ENCODE data around the gene CYTH4.

Gene CYTH4

DNA sequence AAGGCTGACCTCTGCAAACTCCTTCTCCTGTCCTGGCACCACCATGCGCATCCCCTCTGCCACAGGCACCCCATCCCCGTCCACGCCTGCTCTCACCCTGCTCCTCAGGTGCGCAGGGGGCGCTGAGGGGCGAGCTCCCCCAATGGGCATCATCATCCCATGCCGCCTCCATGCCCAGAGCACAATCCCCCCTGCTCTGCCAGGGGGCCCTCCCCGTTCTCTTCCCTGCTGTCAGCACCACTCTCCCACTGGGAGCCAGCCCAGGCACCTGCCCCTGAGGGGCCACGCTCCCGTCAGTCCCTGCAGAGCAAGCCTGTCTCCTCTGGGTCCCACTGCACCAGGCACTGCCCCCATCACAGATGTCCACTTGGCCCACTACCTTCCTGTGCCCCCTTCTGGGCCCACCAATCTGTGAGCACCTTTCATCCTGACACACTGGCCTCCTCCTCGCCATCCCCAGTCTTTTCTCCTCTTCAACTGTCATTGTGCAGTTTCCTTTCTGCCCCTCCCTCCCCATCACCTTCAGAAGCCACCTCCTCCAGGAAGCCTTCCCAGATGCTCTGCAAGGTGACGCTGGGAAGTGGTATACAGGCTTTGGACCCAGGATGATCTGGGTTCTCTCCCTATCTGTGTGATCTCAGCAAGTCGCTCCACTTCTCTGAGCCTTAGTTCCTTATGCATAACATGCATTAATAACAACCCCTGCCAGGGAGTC is 62.6 kb downstream of the CYTH4 start:
- TF ChIP-seq, protein P1, sequence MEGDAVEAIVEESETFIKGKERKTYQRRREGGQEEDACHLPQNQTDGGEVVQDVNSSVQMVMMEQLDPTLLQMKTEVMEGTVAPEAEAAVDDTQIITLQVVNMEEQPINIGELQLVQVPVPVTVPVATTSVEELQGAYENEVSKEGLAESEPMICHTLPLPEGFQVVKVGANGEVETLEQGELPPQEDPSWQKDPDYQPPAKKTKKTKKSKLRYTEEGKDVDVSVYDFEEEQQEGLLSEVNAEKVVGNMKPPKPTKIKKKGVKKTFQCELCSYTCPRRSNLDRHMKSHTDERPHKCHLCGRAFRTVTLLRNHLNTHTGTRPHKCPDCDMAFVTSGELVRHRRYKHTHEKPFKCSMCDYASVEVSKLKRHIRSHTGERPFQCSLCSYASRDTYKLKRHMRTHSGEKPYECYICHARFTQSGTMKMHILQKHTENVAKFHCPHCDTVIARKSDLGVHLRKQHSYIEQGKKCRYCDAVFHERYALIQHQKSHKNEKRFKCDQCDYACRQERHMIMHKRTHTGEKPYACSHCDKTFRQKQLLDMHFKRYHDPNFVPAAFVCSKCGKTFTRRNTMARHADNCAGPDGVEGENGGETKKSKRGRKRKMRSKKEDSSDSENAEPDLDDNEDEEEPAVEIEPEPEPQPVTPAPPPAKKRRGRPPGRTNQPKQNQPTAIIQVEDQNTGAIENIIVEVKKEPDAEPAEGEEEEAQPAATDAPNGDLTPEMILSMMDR (IDR thresholded peaks at IDR 0.05; ENCODE audit: low read length, missing control alignments), result no peak
- DNase-seq (ENCODE audit: low read depth), result no peak
- no peak overlapping the region for H3K4me3 ChIP-seq (replicated peaks; ENCODE audit: low read depth, low read length)

DNA sequence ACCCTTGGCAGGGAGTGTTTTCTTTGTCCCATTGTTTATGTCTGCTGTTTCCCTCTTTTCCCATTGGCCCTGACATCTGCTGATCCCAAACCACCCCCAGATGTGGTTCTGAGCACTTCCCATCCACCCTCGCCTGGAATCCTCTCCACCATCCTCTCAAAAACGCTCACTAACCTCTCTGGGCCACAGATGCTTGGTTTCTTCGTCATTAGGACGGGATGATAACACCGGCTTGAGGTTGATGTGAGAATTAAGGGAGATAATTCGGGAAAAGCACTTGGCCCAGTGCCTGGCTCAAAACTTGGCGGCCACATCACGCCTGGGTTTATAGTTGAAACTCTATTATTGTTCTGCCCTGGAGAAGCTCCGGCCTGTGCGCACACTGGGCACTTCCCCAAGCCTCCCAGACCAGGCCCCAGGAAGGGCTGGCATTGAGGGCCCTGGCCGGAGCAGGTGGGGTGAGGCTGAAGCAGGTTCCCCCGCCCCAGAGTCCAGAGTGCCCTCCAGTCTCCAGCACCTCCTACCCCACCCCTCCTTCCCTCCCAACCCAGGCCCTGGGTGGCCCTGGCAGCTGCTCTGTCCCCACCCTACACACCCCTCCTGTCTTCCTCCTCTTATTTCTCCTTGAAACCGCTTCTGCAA is 63.7 kb downstream of the CYTH4 start:
- peak; percentile 96 for DNase-seq (ENCODE audit: low read depth)
- H3K4me3 ChIP-seq (replicated peaks; ENCODE audit: low read depth, low read length), result no peak overlapping the region
- TF ChIP-seq, protein P1 (IDR thresholded peaks at IDR 0.05; ENCODE audit: low read length, missing control alignments), result no peak

DNA sequence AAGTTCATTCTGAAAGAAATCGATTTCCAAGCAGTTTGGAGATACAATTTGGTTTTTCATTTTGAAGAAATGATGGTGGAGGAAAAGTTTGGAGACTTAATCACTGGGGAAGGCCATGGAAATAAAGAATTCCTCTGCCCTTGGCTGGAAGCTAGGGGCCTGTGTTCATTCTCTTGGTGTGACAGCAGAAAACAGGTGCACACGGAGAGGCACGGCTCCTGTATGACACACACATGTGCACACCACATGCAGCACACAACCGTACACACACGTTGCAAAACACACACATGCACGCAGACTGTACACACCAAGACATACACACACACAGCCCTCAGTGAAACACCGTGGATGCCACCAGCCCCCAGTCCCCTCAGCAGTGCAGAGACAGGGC is 64.2 kb downstream of the CYTH4 start:
- H3K4me3 ChIP-seq (replicated peaks; ENCODE audit: low read depth, low read length), result no peak overlapping the region
- TF ChIP-seq, protein P1 (IDR thresholded peaks at IDR 0.05; ENCODE audit: low read length, missing control alignments), result no peak
- no peak for DNase-seq (ENCODE audit: low read depth)

DNA sequence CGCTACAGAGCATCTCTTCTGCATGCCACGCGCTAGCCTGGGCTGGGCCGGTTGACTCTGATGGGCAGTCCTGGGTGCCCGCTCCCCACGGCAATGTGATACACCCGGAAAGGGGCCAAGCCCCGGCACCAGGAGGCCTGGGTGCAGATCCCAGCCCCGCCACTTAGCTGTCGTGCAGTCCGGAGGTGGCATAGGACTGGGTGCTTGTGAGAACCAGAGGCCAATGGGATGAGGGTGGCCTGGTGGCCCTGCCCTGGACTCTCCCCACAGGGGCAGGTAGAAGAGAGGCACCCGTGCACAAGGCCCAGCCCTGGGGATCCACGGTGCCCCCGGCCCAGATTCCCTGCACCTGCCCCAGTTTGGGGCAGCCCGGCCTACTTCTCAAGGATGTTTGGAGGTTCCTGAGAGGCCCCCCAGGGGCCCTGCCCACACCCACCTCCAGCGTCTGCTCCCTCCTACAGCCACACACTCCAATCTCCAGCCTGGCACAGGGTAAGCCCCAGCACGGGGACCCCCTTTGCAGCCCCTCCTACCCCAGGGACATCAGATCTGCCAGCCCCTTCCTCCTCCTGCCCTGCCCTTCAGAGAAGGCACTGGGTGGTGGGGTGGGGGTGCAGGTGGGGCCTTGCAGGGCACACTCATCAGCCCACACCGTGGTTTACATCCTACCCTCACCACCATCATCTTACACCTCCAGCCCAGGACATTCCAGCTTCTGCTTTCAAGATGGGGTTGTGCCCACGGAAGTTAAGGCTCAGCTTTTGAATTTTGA is 66.9 kb downstream of the CYTH4 start:
- H3K4me3 ChIP-seq (replicated peaks; ENCODE audit: low read depth, low read length), result no peak overlapping the region
- TF ChIP-seq, protein P1 (IDR thresholded peaks at IDR 0.05; ENCODE audit: low read length, missing control alignments), result no peak
- DNase-seq (ENCODE audit: low read depth), result no peak

DNA sequence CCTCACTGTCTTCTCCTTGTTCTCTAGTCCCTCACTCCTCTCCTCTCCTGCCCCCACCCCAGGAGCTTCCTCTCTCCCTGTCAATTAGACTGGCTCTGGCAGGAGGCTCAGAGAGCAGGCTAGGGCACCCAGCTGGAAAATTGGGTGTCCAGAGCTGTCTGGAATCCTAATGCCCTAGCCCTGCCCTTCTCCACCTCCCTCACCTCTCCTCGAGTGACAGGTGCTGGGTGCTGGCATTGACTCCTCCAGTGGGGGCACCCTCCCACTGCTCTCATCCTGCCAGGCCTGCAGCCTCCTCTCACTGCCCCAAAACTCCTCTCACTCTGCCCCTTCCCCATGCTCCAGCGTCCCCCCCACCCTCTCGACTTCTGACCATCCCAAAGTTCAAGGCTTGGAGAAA is 68.9 kb downstream of the CYTH4 start:
- H3K4me3 ChIP-seq (replicated peaks; ENCODE audit: low read depth, low read length), result no peak overlapping the region
- DNase-seq (ENCODE audit: low read depth), result no peak
- TF ChIP-seq, protein P1 (IDR thresholded peaks at IDR 0.05; ENCODE audit: low read length, missing control alignments), result no peak

DNA sequence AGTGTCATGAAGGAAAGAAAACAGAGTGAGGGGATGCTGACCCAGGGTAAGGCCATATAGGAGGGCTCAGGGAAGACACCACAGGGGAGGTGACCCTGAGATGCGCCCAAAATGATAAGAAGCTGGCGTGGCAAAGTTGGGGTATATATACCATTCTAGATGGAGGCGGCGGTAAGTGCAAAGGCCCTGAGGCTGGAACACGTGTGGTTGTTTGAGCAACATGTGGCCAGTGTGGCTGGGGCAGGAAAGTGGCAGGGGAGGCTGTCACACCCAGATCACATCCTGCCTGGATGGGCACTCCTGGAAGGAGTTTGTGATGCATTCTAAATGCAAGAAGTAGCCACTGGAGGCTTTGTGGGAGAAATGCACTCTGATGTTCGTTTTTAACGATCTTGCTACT is 70.2 kb downstream of the CYTH4 start:
- H3K4me3 ChIP-seq (replicated peaks; ENCODE audit: low read depth, low read length), result no peak overlapping the region
- DNase-seq (ENCODE audit: low read depth), result no peak
- TF ChIP-seq, protein P1 (IDR thresholded peaks at IDR 0.05; ENCODE audit: low read length, missing control alignments), result no peak
